Mesenchymal stem cell (in vitro differentiated cells and primary cell): ENCODE results near the gene S100A5.

Experiments used
- DNase-seq: peaks from one replicate; pipeline ENCODE4 v3.0.0-alpha.2; 2013
- H2AFZ ChIP-seq: one replicate; pipeline ENCODE4 v1.6.1; 2013; ENCODE audit warnings: low read depth, mild to moderate bottlenecking, control low read depth, inconsistent platforms, low read length, moderate library complexity
- H2AK5ac ChIP-seq: 2 replicates; pipeline ENCODE4 v1.6.1; 2013; ENCODE audit warnings: low read length, moderate library complexity, mild to moderate bottlenecking, inconsistent platforms; ENCODE audit not compliant: severe bottlenecking
- H2BK120ac ChIP-seq: one replicate; pipeline ENCODE4 v1.6.1; 2013; ENCODE audit warnings: low read depth, mild to moderate bottlenecking, inconsistent platforms, low read length, moderate library complexity
- H2BK12ac ChIP-seq, 2 experiments: one replicate each; pipeline ENCODE4 v1.6.1; 2013; ENCODE audit warnings: inconsistent platforms in 2 of 2, low read length in 2 of 2, mild to moderate bottlenecking in 2 of 2, moderate library complexity in 2 of 2, control low read depth in 1 of 2
- H2BK15ac ChIP-seq: one replicate; pipeline ENCODE4 v1.6.1; 2013; ENCODE audit warnings: mild to moderate bottlenecking, low read depth, inconsistent platforms; ENCODE audit not compliant: poor library complexity, severe bottlenecking
- H2BK5ac ChIP-seq: 2 replicates; pipeline ENCODE4 v1.6.1; 2013; ENCODE audit warnings: low read depth, mild to moderate bottlenecking, low read length, control low read depth, inconsistent platforms; ENCODE audit not compliant: poor library complexity, severe bottlenecking
- H3K14ac ChIP-seq, 2 experiments: one replicate each; pipeline ENCODE4 v1.6.1; 2013; ENCODE audit warnings: inconsistent platforms in 2 of 2, low read length in 2 of 2, control low read depth in 1 of 2, mild to moderate bottlenecking in 1 of 2, moderate library complexity in 1 of 2
- H3K18ac ChIP-seq, 2 experiments: one replicate each; pipeline ENCODE4 v1.6.1; 2013; ENCODE audit warnings: inconsistent platforms in 2 of 2, low read length in 2 of 2, control low read depth in 1 of 2, low read depth in 1 of 2, mild to moderate bottlenecking in 1 of 2
- H3K23ac ChIP-seq, 2 experiments: one replicate each; pipeline ENCODE4 v1.6.1; 2013; ENCODE audit warnings: inconsistent platforms in 2 of 2, low read length in 2 of 2, mild to moderate bottlenecking in 2 of 2, moderate library complexity in 2 of 2, control low read depth in 1 of 2
- H3K27ac ChIP-seq: 2 replicates; pipeline ENCODE4 v1.5.1; 2013; ENCODE audit warnings: mild to moderate bottlenecking, moderate library complexity, low read length, control low read depth, inconsistent platforms; ENCODE audit not compliant: poor library complexity, severe bottlenecking
- H3K27me3 ChIP-seq, 2 experiments: 2 replicates each; pipeline versions ENCODE4 v1.6.1 to v1.7.0; 2013; ENCODE audit warnings: low read length in 2 of 2, mild to moderate bottlenecking in 2 of 2, moderate library complexity in 2 of 2, control low read depth in 1 of 2, inconsistent platforms in 1 of 2; ENCODE audit not compliant: control insufficient read depth in 1 of 2, insufficient read depth in 1 of 2
- H3K36me3 ChIP-seq, 2 experiments: 2 replicates each; pipeline versions ENCODE4 v1.6.1 to v1.7.0; 2013; ENCODE audit warnings: low read length in 2 of 2, control low read depth in 1 of 2, inconsistent platforms in 1 of 2, low read depth in 1 of 2, mild to moderate bottlenecking in 1 of 2; ENCODE audit not compliant: insufficient read depth in 2 of 2, control insufficient read depth in 1 of 2
- H3K4ac ChIP-seq, 2 experiments: one replicate each; pipeline ENCODE4 v1.6.1; 2013; ENCODE audit warnings: inconsistent platforms in 2 of 2, low read length in 2 of 2, mild to moderate bottlenecking in 2 of 2, moderate library complexity in 2 of 2, control low read depth in 1 of 2, low read depth in 1 of 2
- H3K4me1 ChIP-seq: 2 replicates; pipeline ENCODE4 v1.6.1; 2013; ENCODE audit warnings: low read depth, low read length, control low read depth; ENCODE audit not compliant: control insufficient read depth, insufficient read depth
- H3K4me2 ChIP-seq: 2 replicates; pipeline ENCODE4 v1.6.1; 2013; ENCODE audit warnings: low read length, mild to moderate bottlenecking, inconsistent platforms; ENCODE audit not compliant: poor library complexity, severe bottlenecking
- H3K4me3 ChIP-seq, 2 experiments: 2 replicates each; pipeline versions ENCODE4 v1.5.1 to v1.7.0; 2013; ENCODE audit warnings: low read length in 2 of 2, mild to moderate bottlenecking in 2 of 2, control low read depth in 1 of 2, low read depth in 1 of 2; ENCODE audit not compliant: insufficient read depth in 1 of 2
- H3K79me1 ChIP-seq: replicated peaks from 2 replicates; pipeline ENCODE4 v1.6.1; 2013; ENCODE audit warnings: mild to moderate bottlenecking, control low read depth, low read length, inconsistent platforms; ENCODE audit not compliant: poor library complexity, severe bottlenecking
- H3K9ac ChIP-seq: 2 replicates; pipeline ENCODE4 v1.7.0; 2013; ENCODE audit warnings: mild to moderate bottlenecking, low read length, moderate library complexity
- H3K9me3 ChIP-seq: 2 replicates; pipeline ENCODE4 v1.7.0; 2013; ENCODE audit warnings: mild to moderate bottlenecking, low read length; ENCODE audit not compliant: control insufficient read depth
- H4K8ac ChIP-seq: one replicate; pipeline ENCODE4 v1.6.1; 2013; ENCODE audit warnings: inconsistent platforms, mild to moderate bottlenecking, low read length, moderate library complexity
- H4K91ac ChIP-seq: one replicate; pipeline ENCODE4 v1.6.1; 2013; ENCODE audit warnings: mild to moderate bottlenecking, low read length, inconsistent platforms
- WGBS: methylation state at CpG from one replicate; pipeline ENCODE4 v1.1.7; 2013; ENCODE audit warnings: mixed read lengths; 5-methylcytosine and 5-hydroxymethylcytosine counted together

The S100A5 gene

GRCh38 chr1:153556348-153556747 lies 15.6 kb upstream of the S100A5 start:
- H3K18ac ChIP-seq, result no peak overlapping the region
- no peak overlapping the region for H3K4ac ChIP-seq
- H3K27ac ChIP-seq, result no peak overlapping the region
- H3K9me3 ChIP-seq, result no peaks in the 10 kb centered on the region
- H2AFZ ChIP-seq, result no peak overlapping the region
- H3K9ac ChIP-seq, result no peak overlapping the region
- H4K8ac ChIP-seq, result no peak overlapping the region
- H4K91ac ChIP-seq, result no peak overlapping the region
- no peak overlapping the region for H2AK5ac ChIP-seq
- H2BK15ac ChIP-seq, result no peak overlapping the region
- no peaks in the 10 kb centered on the region for H3K27me3 ChIP-seq
- H3K79me1 ChIP-seq, result no peaks in the 10 kb centered on the region
- peaks cover 1 to 7% of the 10 kb centered on the region in 2 experiments for H3K36me3 ChIP-seq
- no peak overlapping the region for H2BK120ac ChIP-seq
- no peak overlapping the region for H3K14ac ChIP-seq
- H3K4me2 ChIP-seq, result no peak overlapping the region
- DNase-seq, result no peak
- H3K23ac ChIP-seq, result no peak overlapping the region
- peaks cover 5% of the 10 kb centered on the region for H3K4me1 ChIP-seq
- no peak overlapping the region for H2BK5ac ChIP-seq
- WGBS, result 93% methylated on average over 1 of the region's 1 CpG
- no peak overlapping the region for H2BK12ac ChIP-seq
- no peak overlapping the region for H3K4me3 ChIP-seq

DNA sequence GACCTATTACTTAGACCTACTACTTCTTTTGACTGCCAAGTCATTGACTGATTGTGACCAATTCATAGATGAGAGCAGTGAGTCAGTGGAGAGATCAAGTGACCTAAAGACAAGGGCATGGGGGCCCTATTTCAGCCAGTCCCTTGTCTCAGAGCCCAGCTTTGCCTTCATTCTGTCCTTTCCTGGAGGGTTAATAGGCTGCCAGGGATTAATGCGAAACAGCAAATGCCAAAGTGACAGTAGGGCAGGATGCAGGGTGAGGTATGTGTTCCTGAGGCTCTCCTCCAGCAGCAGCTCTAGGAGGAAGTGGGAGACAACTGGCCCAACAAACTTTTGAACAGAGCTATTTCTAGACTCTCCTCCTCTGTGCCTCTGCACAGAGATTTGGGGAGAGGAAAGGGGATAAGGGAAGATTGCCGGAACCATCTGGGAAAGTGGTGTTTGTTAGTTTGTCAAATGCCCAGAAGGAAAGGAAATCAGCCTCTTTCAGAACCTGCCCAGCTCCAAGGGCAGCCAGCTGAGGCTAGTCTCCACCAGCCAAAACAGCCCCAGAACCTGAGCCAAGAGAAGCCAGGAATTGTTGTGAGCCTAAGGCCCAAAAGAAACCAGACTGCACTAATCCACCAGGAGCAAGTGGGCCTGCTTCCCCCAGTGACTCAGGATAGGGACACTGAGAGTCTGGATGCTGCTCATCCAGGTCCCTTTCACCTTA lies 13.3 kb upstream of the S100A5 start:
- H4K91ac ChIP-seq, result peak overlapping the region; percentile 34
- H3K27me3 ChIP-seq, result no peaks in the 10 kb centered on the region
- H3K4ac ChIP-seq, result peak overlapping the region in 1 of 2 experiments; percentile 75
- no peak overlapping the region for H3K23ac ChIP-seq
- 78% methylated on average over 2 of the region's 2 CpGs for WGBS
- H2AK5ac ChIP-seq, result peak overlapping the region; percentile 17
- peak overlapping the region; percentile 3 for H2BK120ac ChIP-seq
- peaks cover 0 to 11% of the 10 kb centered on the region in 2 experiments for H3K36me3 ChIP-seq
- H2AFZ ChIP-seq, result no peak overlapping the region
- H3K9ac ChIP-seq, result peak overlapping the region; percentile 72
- no peak overlapping the region for H3K4me3 ChIP-seq
- H3K4me1 ChIP-seq, result peaks cover 17% of the 10 kb centered on the region
- H3K18ac ChIP-seq, result peak overlapping the region in 1 of 2 experiments; percentile 74
- no peaks in the 10 kb centered on the region for H3K9me3 ChIP-seq
- H3K14ac ChIP-seq, result no peak overlapping the region
- H2BK12ac ChIP-seq, result peak overlapping the region; percentile 68 to 75
- no peak overlapping the region for H3K4me2 ChIP-seq
- peak; percentile 31 for DNase-seq
- H2BK15ac ChIP-seq, result no peak overlapping the region
- no peak overlapping the region for H3K27ac ChIP-seq
- H4K8ac ChIP-seq, result peak overlapping the region; percentile 86
- H2BK5ac ChIP-seq, result no peak overlapping the region
- no peaks in the 10 kb centered on the region for H3K79me1 ChIP-seq

DNA sequence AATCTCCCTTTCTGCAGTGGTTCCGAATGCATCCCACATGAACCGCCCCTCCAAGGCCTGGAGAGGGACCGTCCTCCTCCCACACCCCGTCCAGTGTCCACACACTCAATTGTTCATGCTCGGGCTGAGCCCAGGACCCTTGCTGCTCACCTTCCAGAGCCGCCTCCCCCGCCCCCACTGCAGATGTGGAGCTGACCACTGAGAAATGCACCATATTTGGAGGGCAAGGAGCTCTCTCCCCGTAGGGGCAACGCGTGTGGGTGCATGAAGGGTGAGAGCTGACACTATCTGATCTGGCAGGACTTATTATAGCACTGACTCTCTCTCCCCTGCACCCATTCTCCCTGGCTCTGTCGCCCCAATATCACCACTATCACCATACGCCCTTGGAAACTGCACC lies 12.4 kb upstream of the S100A5 start:
- Histone ChIP-seq H3K27ac (no peak overlapping the region), H3K9ac (peak overlapping the region; percentile 72), H2AFZ (no peak overlapping the region), H3K79me1 (peaks cover 2% of the 10 kb centered on the region), H3K4me3 (no peak overlapping the region), H2BK120ac (no peak overlapping the region), H2BK5ac (no peak overlapping the region), H3K4me1 (peaks cover 26% of the 10 kb centered on the region), H3K18ac (peak overlapping the region in 1 of 2 experiments; percentile 31), H2AK5ac (peak overlapping the region; percentile 58), H3K23ac (peak overlapping the region in 1 of 2 experiments; percentile 41), H4K91ac (peak overlapping the region; percentile 52), H4K8ac (peak overlapping the region; percentile 39), H3K27me3 (no peaks in the 10 kb centered on the region), H3K36me3 (peaks cover 0 to 11% of the 10 kb centered on the region in 2 experiments), H3K4me2 (no peak overlapping the region), H3K14ac (peak overlapping the region in 1 of 2 experiments; percentile 83), H2BK15ac (no peak overlapping the region), H2BK12ac (peak overlapping the region in 1 of 2 experiments; percentile 31), H3K4ac (peak overlapping the region; percentile 3 to 80), H3K9me3 (no peaks in the 10 kb centered on the region)
- 97% methylated on average over 12 of the region's 12 CpGs for WGBS
- DNase-seq, result no peak

GRCh38 chr1:153552335-153552734 lies 11.6 kb upstream of the S100A5 start:
- Histone ChIP-seq H3K4me1 (peaks cover 32% of the 10 kb centered on the region), H3K4me3 (no peak overlapping the region), H3K27ac (no peak overlapping the region), H2BK15ac (no peak overlapping the region), H2BK120ac (no peak overlapping the region), H3K23ac (no peak overlapping the region), H2AK5ac (no peak overlapping the region), H3K18ac (no peak overlapping the region), H2BK12ac (peak overlapping the region in 1 of 2 experiments; percentile 21), H3K4ac (no peak overlapping the region), H3K14ac (no peak overlapping the region), H3K27me3 (no peaks in the 10 kb centered on the region), H2BK5ac (no peak overlapping the region), H3K79me1 (peaks cover 8% of the 10 kb centered on the region), H3K9ac (no peak overlapping the region), H3K4me2 (no peak overlapping the region), H3K36me3 (peaks cover 0 to 11% of the 10 kb centered on the region in 2 experiments), H2AFZ (no peak overlapping the region), H3K9me3 (no peaks in the 10 kb centered on the region), H4K91ac (no peak overlapping the region), H4K8ac (no peak overlapping the region)
- DNase-seq, result no peak
- WGBS, result 87% methylated on average over 8 of the region's 8 CpGs
